IMR-90 (cell line): ENCODE results near the gene POC1B.

ENCODE experiments used
- CEBPB ChIP-seq: IDR thresholded peaks from 2 replicates; pipeline ENCODE4 v1.6.1; 2012; ENCODE audit warnings: low read depth, low read length, improper control_type of control experiment
- CTCF ChIP-seq: conservative IDR thresholded peaks from 2 replicates; pipeline ENCODE4 v1.5.1; 2012; ENCODE audit warnings: mild to moderate bottlenecking, low read depth, low read length, improper control_type of control experiment
- ELK1 ChIP-seq: fragments of 150-350 bp; IDR thresholded peaks from 2 replicates; pipeline ENCODE4 v1.6.1; 2016; ENCODE audit warnings: low read depth, mild to moderate bottlenecking, low read length, moderate library complexity, borderline replicate concordance
- FOS ChIP-seq: fragments of 150-350 bp; IDR thresholded peaks from 2 replicates; pipeline ENCODE4 v1.6.1; 2016; ENCODE audit warnings: low read depth, low read length
- MAFK ChIP-seq: IDR thresholded peaks from 2 replicates; pipeline ENCODE4 v1.6.1; 2012; ENCODE audit warnings: low read depth, low read length, improper control_type of control experiment
- MXI1 ChIP-seq: IDR thresholded peaks from 2 replicates; pipeline ENCODE4 v1.6.1; 2012; ENCODE audit warnings: low read depth, mild to moderate bottlenecking, low read length, moderate library complexity, borderline replicate concordance
- POLR2A ChIP-seq: IDR thresholded peaks from 2 replicates; pipeline ENCODE4 v1.6.1; 2012; ENCODE audit warnings: mild to moderate bottlenecking, low read depth, low read length
- RAD21 ChIP-seq: IDR thresholded peaks from 2 replicates; pipeline ENCODE4 v1.6.1; 2012; ENCODE audit warnings: low read length, improper control_type of control experiment
- RCOR1 ChIP-seq: IDR thresholded peaks from 2 replicates; pipeline ENCODE4 v1.6.1; 2012; ENCODE audit warnings: mild to moderate bottlenecking, low read length, improper control_type of control experiment; ENCODE audit not compliant: insufficient replicate concordance
- RFX5 ChIP-seq: IDR thresholded peaks from 2 replicates; pipeline ENCODE4 v1.8.0; 2012; ENCODE audit warnings: low read depth, mild to moderate bottlenecking, low read length, moderate library complexity
- SMC3 ChIP-seq: fragments of 150-350 bp; IDR thresholded peaks from 2 replicates; pipeline ENCODE4 v1.6.1; 2016; ENCODE audit warnings: low read depth, mild to moderate bottlenecking, antibody characterized with exemption, low read length, moderate library complexity
- TF ChIP-seq, protein P1 (sequence below): fragments of 150-350 bp; IDR thresholded peaks from 2 replicates; pipeline ENCODE4 v1.6.1; 2017; ENCODE audit warnings: mild to moderate bottlenecking, antibody characterized with exemption, low read length, low read depth

DNA sequence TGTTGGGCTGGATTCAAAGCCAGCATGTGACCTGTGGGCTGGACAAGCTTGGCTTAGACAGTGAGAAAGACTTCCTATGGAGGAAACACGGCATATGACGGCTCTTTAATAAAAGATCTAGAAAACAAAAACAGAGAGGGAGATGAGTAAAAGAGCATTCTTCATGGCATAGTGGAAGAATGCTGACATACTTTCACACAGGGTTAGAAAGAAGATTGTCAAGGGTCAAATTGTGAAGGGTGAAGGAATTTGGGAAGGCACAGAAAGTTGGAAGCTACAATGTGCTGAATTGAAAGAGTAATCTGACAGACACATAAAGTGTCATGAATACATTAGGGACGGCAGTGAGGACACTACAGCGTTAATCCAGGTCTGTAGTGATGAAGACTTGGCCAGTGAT lies 64.7 kb downstream of the POC1B start:
- TF ChIP-seq CTCF (no peak), POLR2A (no peak), CEBPB (no peak), MXI1 (no peak), RCOR1 (no peak), FOS (no peak), RAD21 (no peak), MAFK (no peak), ELK1 (no peak), SMC3 (no peak), RFX5 (no peak)
- TF ChIP-seq, protein P1, sequence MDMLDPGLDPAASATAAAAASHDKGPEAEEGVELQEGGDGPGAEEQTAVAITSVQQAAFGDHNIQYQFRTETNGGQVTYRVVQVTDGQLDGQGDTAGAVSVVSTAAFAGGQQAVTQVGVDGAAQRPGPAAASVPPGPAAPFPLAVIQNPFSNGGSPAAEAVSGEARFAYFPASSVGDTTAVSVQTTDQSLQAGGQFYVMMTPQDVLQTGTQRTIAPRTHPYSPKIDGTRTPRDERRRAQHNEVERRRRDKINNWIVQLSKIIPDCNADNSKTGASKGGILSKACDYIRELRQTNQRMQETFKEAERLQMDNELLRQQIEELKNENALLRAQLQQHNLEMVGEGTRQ: 0 out of 2 replicates have a peak, but pooled peaks have one; percentile 30
